Measurements from ENCODE around the gene NTNG1. TPM values are rescaled to one million over a fixed set of nuclear protein-coding genes. Genes with fewer than 3 reads are reported as not detected.

The NTNG1 gene
- total RNA-seq, 1 donor from 2014 or later, result 0.83 TPM

DNA sequence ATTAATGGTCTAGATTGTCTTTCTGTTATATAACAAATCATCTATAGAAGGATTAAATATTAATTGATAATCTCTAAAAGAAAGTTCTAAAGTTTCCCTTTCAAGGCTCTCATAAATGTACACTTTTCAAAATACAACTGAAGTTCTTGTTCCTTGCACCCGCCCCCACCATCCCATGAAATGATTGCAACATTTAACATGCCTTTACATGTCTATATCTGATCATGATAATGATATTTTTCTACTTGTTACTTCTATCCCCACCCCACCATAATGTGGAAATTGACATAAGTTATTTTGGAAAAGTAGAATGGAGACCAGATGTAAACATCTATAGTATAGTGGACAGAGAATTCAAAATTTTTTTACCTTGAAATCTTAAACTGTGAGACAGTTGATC is 186.6 kb downstream of the NTNG1 start:
- no peaks in the 10 kb centered on the region for H3K9me3 Mint-ChIP-seq
- no peak overlapping the region for H3K4me3 Mint-ChIP-seq
- DNase-seq (ENCODE audit: low spot score in 2 of 2, unreplicated experiment in 2 of 2), result no peak

DNA sequence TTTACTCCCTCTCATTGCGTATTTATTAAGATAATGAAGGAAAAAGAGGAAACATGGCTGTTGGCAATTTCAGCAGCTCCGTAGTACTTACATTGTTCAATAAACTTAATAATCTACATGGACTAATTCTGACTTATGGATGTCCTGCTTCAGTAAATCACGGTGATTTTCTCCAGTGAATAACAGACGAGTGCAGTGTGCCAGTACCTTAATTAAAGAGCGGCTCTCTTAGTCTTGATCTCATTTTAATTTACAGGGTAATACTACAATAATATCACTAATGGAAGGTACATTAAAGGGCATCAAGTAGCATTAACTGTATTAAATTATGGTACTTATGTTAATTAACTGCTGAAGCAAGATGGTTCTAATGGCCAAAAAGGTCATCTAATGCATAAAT is 187.2 kb downstream of the NTNG1 start:
- no peaks in the 10 kb centered on the region for H3K27me3 Mint-ChIP-seq (ENCODE audit: low read depth)
- no peaks in the 10 kb centered on the region for H3K36me3 Mint-ChIP-seq
- H3K4me3 Mint-ChIP-seq, result no peak overlapping the region
- DNase-seq (ENCODE audit: low spot score in 2 of 2, unreplicated experiment in 2 of 2), result no peak
- peaks cover 2% of the 10 kb centered on the region for H3K4me1 Mint-ChIP-seq
- no peaks in the 10 kb centered on the region for H3K9me3 Mint-ChIP-seq
- TF ChIP-seq, protein P1, sequence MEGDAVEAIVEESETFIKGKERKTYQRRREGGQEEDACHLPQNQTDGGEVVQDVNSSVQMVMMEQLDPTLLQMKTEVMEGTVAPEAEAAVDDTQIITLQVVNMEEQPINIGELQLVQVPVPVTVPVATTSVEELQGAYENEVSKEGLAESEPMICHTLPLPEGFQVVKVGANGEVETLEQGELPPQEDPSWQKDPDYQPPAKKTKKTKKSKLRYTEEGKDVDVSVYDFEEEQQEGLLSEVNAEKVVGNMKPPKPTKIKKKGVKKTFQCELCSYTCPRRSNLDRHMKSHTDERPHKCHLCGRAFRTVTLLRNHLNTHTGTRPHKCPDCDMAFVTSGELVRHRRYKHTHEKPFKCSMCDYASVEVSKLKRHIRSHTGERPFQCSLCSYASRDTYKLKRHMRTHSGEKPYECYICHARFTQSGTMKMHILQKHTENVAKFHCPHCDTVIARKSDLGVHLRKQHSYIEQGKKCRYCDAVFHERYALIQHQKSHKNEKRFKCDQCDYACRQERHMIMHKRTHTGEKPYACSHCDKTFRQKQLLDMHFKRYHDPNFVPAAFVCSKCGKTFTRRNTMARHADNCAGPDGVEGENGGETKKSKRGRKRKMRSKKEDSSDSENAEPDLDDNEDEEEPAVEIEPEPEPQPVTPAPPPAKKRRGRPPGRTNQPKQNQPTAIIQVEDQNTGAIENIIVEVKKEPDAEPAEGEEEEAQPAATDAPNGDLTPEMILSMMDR (IDR thresholded peaks at IDR 0.05; ENCODE audit: unreplicated experiment), result no peak
- no peak overlapping the region for H3K27ac Mint-ChIP-seq

More for the DNA sequence above, 186.6 kb downstream of the NTNG1 start:
- TF ChIP-seq, protein P1 (IDR thresholded peaks at IDR 0.05; ENCODE audit: unreplicated experiment), result no peak
- Mint-ChIP-seq H3K27ac (no peak overlapping the region), H3K27me3 (ENCODE audit: low read depth) (no peaks in the 10 kb centered on the region), H3K4me1 (peaks cover 2% of the 10 kb centered on the region), H3K36me3 (no peaks in the 10 kb centered on the region)

DNA sequence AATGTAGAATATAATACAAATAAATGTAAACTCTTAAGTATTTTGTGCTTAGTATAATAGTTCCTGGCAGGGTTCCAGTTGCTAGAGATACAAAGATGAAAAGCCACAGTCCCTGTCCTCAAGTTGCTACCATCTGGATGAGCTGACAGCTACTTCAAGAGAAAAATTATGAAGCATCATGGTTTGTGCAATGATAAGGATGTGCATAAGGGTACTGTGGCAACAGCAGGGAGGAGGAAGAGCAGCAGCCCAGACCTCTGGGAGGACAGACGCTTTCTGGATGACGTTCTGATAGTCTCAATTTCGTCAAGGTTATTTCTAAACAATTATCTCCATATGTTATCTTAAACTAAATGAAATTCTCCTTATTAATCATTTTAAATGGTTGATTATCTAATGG is 198.9 kb downstream of the NTNG1 start:
- H3K36me3 Mint-ChIP-seq, result no peaks in the 10 kb centered on the region
- peaks cover 8% of the 10 kb centered on the region for H3K4me1 Mint-ChIP-seq
- H3K9me3 Mint-ChIP-seq, result peaks cover 7% of the 10 kb centered on the region
- no peak overlapping the region for H3K4me3 Mint-ChIP-seq
- TF ChIP-seq, protein P1 (IDR thresholded peaks at IDR 0.05; ENCODE audit: unreplicated experiment), result no peak
- no peak for DNase-seq (ENCODE audit: low spot score in 2 of 2, unreplicated experiment in 2 of 2)
- H3K27me3 Mint-ChIP-seq (ENCODE audit: low read depth), result no peaks in the 10 kb centered on the region
- H3K27ac Mint-ChIP-seq, result no peak overlapping the region

DNA sequence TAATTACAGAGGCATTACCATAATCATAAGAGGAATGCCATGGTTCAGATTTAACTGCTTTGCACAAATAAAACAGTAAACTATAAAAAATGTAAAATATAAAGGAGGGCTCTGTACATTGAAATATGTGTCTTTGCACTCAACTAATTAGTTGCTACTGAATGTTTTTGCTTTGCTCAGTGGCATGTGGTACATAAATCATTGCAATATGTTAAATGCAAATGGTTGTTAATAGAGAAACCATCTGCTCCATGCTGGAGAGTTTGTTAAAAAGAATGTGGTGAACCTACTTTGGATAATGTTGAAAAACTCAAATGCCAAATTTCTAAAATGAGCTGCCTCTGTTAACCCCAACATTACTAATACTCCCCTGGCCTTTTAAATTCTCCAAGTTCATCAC is 201.5 kb downstream of the NTNG1 start:
- Mint-ChIP-seq H3K27me3 (ENCODE audit: low read depth) (no peaks in the 10 kb centered on the region), H3K9me3 (no peaks in the 10 kb centered on the region), H3K4me1 (peaks cover 16% of the 10 kb centered on the region), H3K4me3 (no peak overlapping the region), H3K36me3 (no peaks in the 10 kb centered on the region), H3K27ac (no peak overlapping the region)
- no peak for DNase-seq (ENCODE audit: low spot score in 2 of 2, unreplicated experiment in 2 of 2)
- TF ChIP-seq, protein P1 (IDR thresholded peaks at IDR 0.05; ENCODE audit: unreplicated experiment), result no peak

DNA sequence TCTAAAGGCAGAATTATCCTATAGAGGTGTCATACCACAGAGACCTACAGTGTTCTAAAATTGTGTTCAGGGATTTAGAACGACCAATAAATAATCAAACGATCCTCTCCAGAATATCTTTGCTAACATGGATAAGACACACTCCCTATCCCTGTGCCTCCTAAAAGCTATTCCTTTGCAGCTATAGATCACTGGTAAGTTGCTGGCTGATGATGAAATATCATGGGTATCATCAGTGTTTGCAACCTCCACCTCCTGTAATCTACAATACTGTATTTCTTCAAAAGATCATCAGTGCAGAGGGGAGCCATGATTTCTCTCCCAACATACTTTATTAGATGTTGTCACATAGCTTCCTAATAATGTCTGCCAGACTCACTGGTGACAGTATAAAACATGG is 201.9 kb downstream of the NTNG1 start:
- Mint-ChIP-seq H3K4me3 (no peak overlapping the region), H3K36me3 (no peaks in the 10 kb centered on the region), H3K4me1 (peaks cover 16% of the 10 kb centered on the region), H3K27ac (no peak overlapping the region), H3K9me3 (no peaks in the 10 kb centered on the region), H3K27me3 (ENCODE audit: low read depth) (no peaks in the 10 kb centered on the region)
- TF ChIP-seq, protein P1 (IDR thresholded peaks at IDR 0.05; ENCODE audit: unreplicated experiment), result no peak
- DNase-seq (ENCODE audit: low spot score in 2 of 2, unreplicated experiment in 2 of 2), result no peak

DNA sequence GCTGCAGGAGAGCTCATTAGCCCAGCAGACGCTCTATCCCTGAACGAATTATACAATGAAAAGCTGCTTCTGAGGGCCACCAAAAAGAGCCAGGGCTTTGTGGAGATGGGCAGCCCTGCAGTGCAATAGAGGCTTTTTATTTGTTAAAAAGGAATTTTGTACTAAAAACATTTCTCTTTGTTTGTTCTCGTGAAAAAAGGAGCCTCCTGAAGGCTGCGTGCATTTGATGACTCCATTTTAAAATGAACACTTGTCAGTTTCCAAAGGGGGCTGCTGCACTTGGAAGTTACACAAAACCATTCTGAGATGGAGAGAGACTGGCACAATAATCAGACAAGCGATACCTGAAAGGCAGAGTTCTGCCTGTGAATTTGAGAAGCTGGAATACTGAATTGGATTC is 202.8 kb downstream of the NTNG1 start:
- no peaks in the 10 kb centered on the region for H3K27me3 Mint-ChIP-seq (ENCODE audit: low read depth)
- no peak for DNase-seq (ENCODE audit: low spot score in 2 of 2, unreplicated experiment in 2 of 2)
- no peaks in the 10 kb centered on the region for H3K36me3 Mint-ChIP-seq
- H3K27ac Mint-ChIP-seq, result no peak overlapping the region
- TF ChIP-seq, protein P1 (IDR thresholded peaks at IDR 0.05; ENCODE audit: unreplicated experiment), result no peak
- H3K9me3 Mint-ChIP-seq, result no peaks in the 10 kb centered on the region
- H3K4me1 Mint-ChIP-seq, result peaks cover 16% of the 10 kb centered on the region
- H3K4me3 Mint-ChIP-seq, result no peak overlapping the region
